ENCODE measurements around the gene ANO7. TPM values are rescaled to one million over a fixed set of nuclear protein-coding genes. Genes with fewer than 3 reads are reported as not detected.

Gene ANO7
- total and polyA plus RNA-seq, 5 experiments from 2014 or later: 0.16 to 0.77 (median 0.57) TPM; not detected in 2

- POLR2A ChIA-PET: no interaction called here
- ATAC-seq (no peak), DNase-seq (no peak)
- Mint-ChIP-seq H3K4me1 (peaks cover 0 to 2% (median 0%) of the 10 kb centered on the region in 4 donors), H3K4me3 (no peak overlapping the region), H3K27ac (peak overlapping the region in 1 of 10 donors; percentile 11), H3K36me3 (peaks cover 11 to 98% (median 47%) of the 10 kb centered on the region in 3 donors), H3K27me3 (no peaks in the 10 kb centered on the region), H3K9me3 (no peaks in the 10 kb centered on the region)
These were observed 50.3 kb downstream of the ANO7 start for GRCh38 chr2:241238693-241239198.

DNA sequence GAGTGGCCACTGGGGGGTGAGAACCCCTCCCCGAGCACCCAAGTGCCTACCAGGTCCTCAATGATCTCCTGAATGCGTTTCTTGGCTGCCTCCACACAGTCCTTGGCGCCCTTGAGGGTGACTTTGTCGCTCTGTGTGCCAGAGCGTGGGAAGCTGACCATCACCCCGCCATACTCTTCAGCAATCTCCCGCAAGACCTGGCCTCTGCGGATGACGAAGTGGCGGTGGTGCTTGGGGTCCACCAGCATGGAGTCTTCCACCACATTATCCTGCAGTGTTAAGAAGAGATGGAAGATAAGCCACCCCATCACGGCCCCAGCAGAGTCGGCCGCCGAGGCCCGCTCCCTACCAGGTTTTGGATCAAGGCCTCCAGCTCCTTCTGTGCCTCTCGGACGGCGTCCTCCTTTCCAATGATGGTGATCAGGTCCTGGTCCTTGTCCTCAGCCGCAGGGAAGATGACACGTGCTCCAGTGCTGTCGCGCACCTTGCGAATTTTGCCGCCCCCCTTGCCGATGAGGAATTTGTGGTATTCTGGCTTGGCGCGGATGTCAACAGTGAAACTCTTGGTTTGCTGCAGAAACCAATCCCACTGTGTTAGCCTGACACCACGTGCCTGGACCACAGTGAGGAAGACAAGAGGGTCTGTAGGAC, 51.2 kb downstream of the ANO7 start:
- POLR2A ChIA-PET: no interaction called here
- Mint-ChIP-seq H3K4me3 (no peak overlapping the region), H3K27ac (no peak overlapping the region), H3K36me3 (peaks cover 11 to 98% (median 45%) of the 10 kb centered on the region in 3 donors), H3K4me1 (peaks cover 0 to 3% (median 0%) of the 10 kb centered on the region in 4 donors), H3K27me3 (no peaks in the 10 kb centered on the region), H3K9me3 (no peaks in the 10 kb centered on the region)
- no peak for DNase-seq
- ATAC-seq: no peak

GRCh38 chr2:241240320-241241004, 52.0 kb downstream of the ANO7 start:
- H3K4me1 Mint-ChIP-seq: peaks cover 0 to 3% (median 0%) of the 10 kb centered on the region in 4 donors
- H3K4me3 Mint-ChIP-seq: no peak overlapping the region
- no peak overlapping the region for H3K27ac Mint-ChIP-seq
- no peaks in the 10 kb centered on the region for H3K9me3 Mint-ChIP-seq
- peaks cover 11 to 97% (median 40%) of the 10 kb centered on the region in 3 donors for H3K36me3 Mint-ChIP-seq
- ATAC-seq: no peak
- no peaks in the 10 kb centered on the region for H3K27me3 Mint-ChIP-seq
- no peak for DNase-seq
- POLR2A ChIA-PET: no interaction called here

DNA sequence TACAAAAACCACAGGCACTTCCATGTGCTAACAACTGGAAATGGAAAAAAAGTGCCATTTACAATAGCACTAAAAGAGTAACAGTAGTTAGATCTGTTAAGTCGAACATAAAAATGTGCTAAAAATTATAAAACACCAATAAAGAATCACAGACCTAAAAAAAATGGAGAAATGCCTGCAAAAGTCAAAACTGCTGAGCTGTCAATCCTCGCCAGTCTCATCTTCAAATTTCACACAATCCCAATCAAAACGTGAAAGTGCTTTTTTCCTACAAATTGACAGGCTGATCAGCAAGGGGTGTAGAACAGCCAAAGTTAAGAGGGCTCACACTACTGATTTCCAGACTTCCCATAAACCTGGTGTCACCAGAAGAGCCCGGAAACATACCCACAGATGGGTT, 53.2 kb downstream of the ANO7 start:
- ATAC-seq (no peak), DNase-seq (no peak)
- no peaks in the 10 kb centered on the region for H3K9me3 Mint-ChIP-seq
- peaks cover 0 to 3% (median 0%) of the 10 kb centered on the region in 4 donors for H3K4me1 Mint-ChIP-seq
- peaks cover 11 to 98% (median 44%) of the 10 kb centered on the region in 3 donors for H3K36me3 Mint-ChIP-seq
- H3K4me3 Mint-ChIP-seq: no peak overlapping the region
- POLR2A ChIA-PET: interaction anchor here (0.7 kb wide), 1 partner anchor 21 kb away, joined by 4 read pairs; no protein-coding TSS in a partner anchor
- peak overlapping the region in 1 of 10 donors; percentile 22 for H3K27ac Mint-ChIP-seq
- H3K27me3 Mint-ChIP-seq: no peaks in the 10 kb centered on the region

- no peak for DNase-seq
- ATAC-seq: no peak
- Mint-ChIP-seq H3K4me1 (peaks cover 0 to 3% (median 0%) of the 10 kb centered on the region in 4 donors), H3K36me3 (peaks cover 11 to 98% (median 49%) of the 10 kb centered on the region in 3 donors), H3K27ac (no peak overlapping the region), H3K27me3 (no peaks in the 10 kb centered on the region), H3K9me3 (no peaks in the 10 kb centered on the region), H3K4me3 (no peak overlapping the region)
- POLR2A ChIA-PET: no interaction called here
These were observed 53.8 kb downstream of the ANO7 start for GRCh38 chr2:241242306-241242705.

DNA sequence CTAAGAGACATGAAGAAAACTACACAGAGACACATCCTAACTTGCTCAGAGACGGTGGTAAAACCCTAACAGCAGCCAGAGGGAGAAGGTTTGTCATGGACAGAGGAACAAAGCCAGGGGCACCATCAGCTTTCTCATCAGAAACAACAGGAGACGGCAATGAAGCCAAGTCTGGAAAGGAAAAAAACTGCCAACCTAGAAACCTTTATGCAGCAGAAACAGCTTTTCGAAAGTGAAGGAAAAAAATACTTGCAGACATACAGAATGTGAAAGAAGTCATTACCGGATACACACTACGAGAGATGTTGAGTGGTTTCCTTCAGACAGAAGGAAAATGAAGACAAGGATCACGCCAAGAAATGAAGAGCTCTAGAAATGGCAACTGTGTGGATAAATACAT, 55.9 kb downstream of the ANO7 start:
- H3K4me3 Mint-ChIP-seq: no peak overlapping the region
- H3K36me3 Mint-ChIP-seq: peaks cover 11 to 98% (median 50%) of the 10 kb centered on the region in 3 donors
- peaks cover 0 to 3% (median 0%) of the 10 kb centered on the region in 4 donors for H3K4me1 Mint-ChIP-seq
- no peaks in the 10 kb centered on the region for H3K27me3 Mint-ChIP-seq
- POLR2A ChIA-PET: interaction anchor here (0.6 kb wide), 1 partner anchor 28 kb away, joined by 3 read pairs; no protein-coding TSS in a partner anchor
- ATAC-seq (no peak), DNase-seq (no peak)
- H3K9me3 Mint-ChIP-seq: no peaks in the 10 kb centered on the region
- H3K27ac Mint-ChIP-seq: peak overlapping the region in 2 of 10 donors; percentile 50 to 76

GRCh38 chr2:241248289-241248688, 59.8 kb downstream of the ANO7 start:
- Mint-ChIP-seq H3K36me3 (peaks cover 4 to 98% (median 34%) of the 10 kb centered on the region in 3 donors), H3K27me3 (no peaks in the 10 kb centered on the region)
- POLR2A ChIA-PET: no interaction called here

GRCh38 chr2:241248897-241249296, 60.4 kb downstream of the ANO7 start:
- Mint-ChIP-seq H3K9me3 (no peaks in the 10 kb centered on the region), H3K27ac (no peak overlapping the region), H3K4me3 (no peak overlapping the region), H3K4me1 (peaks cover 0 to 3% (median 0%) of the 10 kb centered on the region in 4 donors), H3K36me3 (peaks cover 4 to 98% (median 35%) of the 10 kb centered on the region in 3 donors), H3K27me3 (no peaks in the 10 kb centered on the region)
- ATAC-seq (no peak), DNase-seq (no peak)
- POLR2A ChIA-PET: no interaction called here

More at GRCh38 chr2:241248289-241248688, 59.8 kb downstream of the ANO7 start:
- ATAC-seq (no peak), DNase-seq (no peak)
- no peak overlapping the region for H3K4me3 Mint-ChIP-seq
- peaks cover 0 to 3% (median 0%) of the 10 kb centered on the region in 4 donors for H3K4me1 Mint-ChIP-seq
- no peaks in the 10 kb centered on the region for H3K9me3 Mint-ChIP-seq
- H3K27ac Mint-ChIP-seq: no peak overlapping the region

- DNase-seq (no peak), ATAC-seq (no peak)
- POLR2A ChIA-PET: no interaction called here
- no peaks in the 10 kb centered on the region for H3K27me3 Mint-ChIP-seq
- peaks cover 0 to 2% (median 0%) of the 10 kb centered on the region in 4 donors for H3K4me1 Mint-ChIP-seq
- no peaks in the 10 kb centered on the region for H3K9me3 Mint-ChIP-seq
- peak overlapping the region in 1 of 10 donors; percentile 11 for H3K27ac Mint-ChIP-seq
- no peak overlapping the region for H3K4me3 Mint-ChIP-seq
- H3K36me3 Mint-ChIP-seq: peaks cover 4 to 97% (median 35%) of the 10 kb centered on the region in 3 donors
These were observed 61.2 kb downstream of the ANO7 start for GRCh38 chr2:241249654-241250053.

DNA sequence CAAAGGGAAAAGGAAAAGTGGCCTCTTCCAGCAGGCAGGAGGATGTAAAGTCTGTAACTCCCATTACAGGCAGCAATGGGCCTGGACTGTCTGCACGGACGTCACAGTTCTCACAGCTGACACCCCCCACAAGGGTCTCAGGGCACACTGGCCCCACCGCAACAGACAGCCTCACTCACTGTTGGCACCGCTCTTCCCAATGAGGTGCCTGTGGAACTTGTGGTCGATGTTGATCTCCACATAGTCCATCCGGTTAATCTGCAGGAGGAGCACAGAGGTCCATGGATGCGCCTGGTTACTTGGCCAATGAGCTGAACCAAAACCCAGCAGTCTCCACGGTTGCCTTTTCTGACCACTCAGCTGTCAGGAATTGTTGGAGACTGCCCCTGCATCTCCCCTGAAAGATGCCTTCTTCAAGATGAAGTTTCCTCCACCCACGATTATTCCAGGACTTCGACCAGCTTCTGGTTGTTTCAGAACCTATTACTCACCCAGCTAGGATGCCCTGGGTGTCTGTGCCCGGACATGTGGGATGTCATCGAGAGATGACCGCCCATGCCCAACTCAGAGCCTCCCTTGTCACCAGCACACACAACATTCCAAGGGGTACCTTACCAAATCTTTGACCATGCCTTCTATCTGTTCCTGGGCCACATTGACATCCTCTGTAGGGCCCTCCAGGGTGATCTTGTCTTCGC, 64.5 kb downstream of the ANO7 start:
- H3K36me3 Mint-ChIP-seq: peaks cover 5 to 94% (median 25%) of the 10 kb centered on the region in 3 donors
- H3K27me3 Mint-ChIP-seq: no peaks in the 10 kb centered on the region
- H3K4me3 Mint-ChIP-seq: no peak overlapping the region
- H3K4me1 Mint-ChIP-seq: peaks cover 0 to 5% (median 1%) of the 10 kb centered on the region in 4 donors
- H3K27ac Mint-ChIP-seq: no peak overlapping the region
- DNase-seq: no peak
- no peak for ATAC-seq
- POLR2A ChIA-PET: no interaction called here
- H3K9me3 Mint-ChIP-seq: no peaks in the 10 kb centered on the region

DNA sequence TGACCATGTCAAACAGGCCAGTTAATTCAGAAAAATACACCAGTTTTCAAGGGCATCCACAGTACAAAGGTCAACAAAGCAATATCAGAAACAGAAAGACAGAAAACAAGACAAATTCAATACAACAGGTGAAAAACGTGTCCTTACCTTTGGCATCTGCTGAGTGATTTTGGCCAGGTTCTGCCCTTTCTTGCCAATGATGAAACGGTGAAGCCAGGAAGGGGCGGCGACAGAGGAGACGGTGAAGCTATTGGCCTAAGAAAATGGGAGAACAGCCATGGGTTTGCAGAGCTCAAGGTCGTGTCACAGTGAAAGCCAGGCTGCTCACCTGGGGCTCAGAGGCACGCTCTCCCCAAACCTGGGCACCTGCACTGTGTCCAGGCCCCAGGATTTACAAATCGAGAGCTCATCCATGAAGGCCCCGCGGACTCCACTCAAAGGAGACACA, 66.5 kb downstream of the ANO7 start:
- DNase-seq (no peak), ATAC-seq (no peak)
- Mint-ChIP-seq H3K9me3 (no peaks in the 10 kb centered on the region), H3K27ac (peak overlapping the region in 2 of 10 donors; percentile 31 to 54), H3K4me3 (no peak overlapping the region), H3K27me3 (no peaks in the 10 kb centered on the region), H3K36me3 (peaks cover 5 to 92% (median 19%) of the 10 kb centered on the region in 3 donors), H3K4me1 (peaks cover 0 to 5% (median 1%) of the 10 kb centered on the region in 4 donors)
- POLR2A ChIA-PET: no interaction called here

DNA sequence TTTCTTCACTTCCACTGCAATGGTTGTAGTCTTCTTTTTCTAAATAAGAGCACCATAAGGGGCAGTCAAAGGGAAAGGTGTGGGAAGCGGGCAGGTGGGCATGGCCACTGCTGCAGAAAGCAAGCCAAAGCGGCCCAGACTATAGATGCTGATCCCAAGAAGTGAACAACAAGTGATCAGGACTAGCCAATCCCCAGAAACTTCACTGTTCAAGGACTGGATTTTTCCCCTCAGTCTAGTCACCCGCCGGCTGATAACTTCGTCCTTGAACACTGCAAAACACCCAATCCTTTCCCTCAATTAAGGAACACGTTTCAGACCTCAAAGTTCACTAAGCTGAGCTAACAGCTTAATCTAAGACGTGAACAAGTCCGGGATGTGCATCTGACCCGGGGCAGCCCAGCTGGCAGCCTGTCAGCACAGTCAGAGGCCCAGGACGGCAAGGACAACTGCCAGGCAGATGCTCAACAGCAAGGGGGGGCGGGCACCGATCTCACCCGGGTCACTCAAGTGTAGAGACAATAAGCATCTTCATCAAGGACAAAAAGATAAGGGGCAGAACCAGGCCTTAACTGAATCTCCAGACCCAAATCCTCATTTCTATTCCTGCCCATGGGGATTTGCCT, 67.2 kb downstream of the ANO7 start:
- ATAC-seq: no peak
- H3K4me1 Mint-ChIP-seq: peaks cover 0 to 5% (median 2%) of the 10 kb centered on the region in 4 donors
- POLR2A ChIA-PET: no interaction called here
- H3K27ac Mint-ChIP-seq: no peak overlapping the region
- H3K27me3 Mint-ChIP-seq: no peaks in the 10 kb centered on the region
- no peak for DNase-seq
- no peak overlapping the region for H3K4me3 Mint-ChIP-seq
- no peaks in the 10 kb centered on the region for H3K9me3 Mint-ChIP-seq
- H3K36me3 Mint-ChIP-seq: peaks cover 5 to 92% (median 19%) of the 10 kb centered on the region in 3 donors

All from naive thymus-derived CD8-positive, alpha-beta T cell (primary cell).